ENCODE data around the gene STRA6.
"Not testable (repeated sequence)": the region's sequence is repeated elsewhere in the genome, so short reads cannot be mapped to it uniquely, and the experiment has no call there.

The STRA6 gene

GRCh38 chr15:74179101-74179841, 23.3 kb downstream of the STRA6 start:
- no peak for ATAC-seq

GRCh38 chr15:74178326-74179100, 24.1 kb downstream of the STRA6 start:
- no peak for ATAC-seq

GRCh38 chr15:74176262-74177214, 26.0 kb downstream of the STRA6 start:
- no peak for ATAC-seq

- no peak for ATAC-seq
These were observed 27.1 kb downstream of the STRA6 start for GRCh38 chr15:74175271-74176191.

DNA sequence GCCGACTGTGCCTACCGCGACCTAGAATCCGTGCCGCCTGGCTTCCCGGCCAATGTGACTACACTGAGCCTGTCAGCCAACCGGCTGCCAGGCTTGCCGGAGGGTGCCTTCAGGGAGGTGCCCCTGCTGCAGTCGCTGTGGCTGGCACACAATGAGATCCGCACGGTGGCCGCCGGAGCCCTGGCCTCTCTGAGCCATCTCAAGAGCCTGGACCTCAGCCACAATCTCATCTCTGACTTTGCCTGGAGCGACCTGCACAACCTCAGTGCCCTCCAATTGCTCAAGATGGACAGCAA, 27.7 kb downstream of the STRA6 start:
- ATAC-seq: no peak

- ATAC-seq: no peak
These were observed 28.2 kb downstream of the STRA6 start for GRCh38 chr15:74174219-74174957.

DNA sequence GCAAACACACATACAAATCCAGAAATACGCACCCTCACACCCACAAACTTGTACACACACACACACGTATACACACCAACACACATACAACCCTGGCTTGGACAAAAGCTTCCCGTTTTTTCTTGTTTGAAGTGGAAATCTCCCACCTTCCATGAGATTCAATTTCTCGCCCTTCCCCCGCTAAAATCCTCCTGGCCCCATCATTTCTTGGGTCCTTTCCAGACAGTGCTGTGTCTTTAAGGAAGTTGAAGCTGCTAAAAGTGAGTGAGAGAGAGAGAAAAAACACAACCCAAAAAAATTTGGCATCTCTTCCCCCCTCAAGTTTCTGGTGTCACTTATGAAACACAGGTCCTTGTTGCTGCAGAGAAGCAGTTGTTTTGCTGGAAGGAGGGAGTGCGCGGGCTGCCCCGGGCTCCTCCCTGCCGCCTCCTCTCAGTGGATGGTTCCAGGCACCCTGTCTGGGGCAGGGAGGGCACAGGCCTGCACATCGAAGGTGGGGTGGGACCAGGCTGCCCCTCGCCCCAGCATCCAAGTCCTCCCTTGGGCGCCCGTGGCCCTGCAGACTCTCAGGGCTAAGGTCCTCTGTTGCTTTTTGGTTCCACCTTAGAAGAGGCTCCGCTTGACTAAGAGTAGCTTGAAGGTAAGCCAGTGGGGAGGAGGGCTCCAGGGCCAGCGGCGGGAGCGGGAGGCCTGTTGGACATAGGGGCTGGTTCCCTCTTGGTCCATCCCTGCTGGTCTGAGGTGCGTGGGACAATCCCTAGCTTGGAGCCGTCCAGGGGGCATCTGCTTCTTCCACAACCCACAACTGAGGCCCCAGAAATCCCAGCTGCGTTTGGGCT, 29.0 kb downstream of the STRA6 start, which contains the start of gene ISLR:
Gene ISLR, plus strand, starts transcription at position 331 of the 839 bp plus-strand sequence. CDS start 1,149 bp downstream, outside the sequence.
- no peak for ATAC-seq

DNA sequence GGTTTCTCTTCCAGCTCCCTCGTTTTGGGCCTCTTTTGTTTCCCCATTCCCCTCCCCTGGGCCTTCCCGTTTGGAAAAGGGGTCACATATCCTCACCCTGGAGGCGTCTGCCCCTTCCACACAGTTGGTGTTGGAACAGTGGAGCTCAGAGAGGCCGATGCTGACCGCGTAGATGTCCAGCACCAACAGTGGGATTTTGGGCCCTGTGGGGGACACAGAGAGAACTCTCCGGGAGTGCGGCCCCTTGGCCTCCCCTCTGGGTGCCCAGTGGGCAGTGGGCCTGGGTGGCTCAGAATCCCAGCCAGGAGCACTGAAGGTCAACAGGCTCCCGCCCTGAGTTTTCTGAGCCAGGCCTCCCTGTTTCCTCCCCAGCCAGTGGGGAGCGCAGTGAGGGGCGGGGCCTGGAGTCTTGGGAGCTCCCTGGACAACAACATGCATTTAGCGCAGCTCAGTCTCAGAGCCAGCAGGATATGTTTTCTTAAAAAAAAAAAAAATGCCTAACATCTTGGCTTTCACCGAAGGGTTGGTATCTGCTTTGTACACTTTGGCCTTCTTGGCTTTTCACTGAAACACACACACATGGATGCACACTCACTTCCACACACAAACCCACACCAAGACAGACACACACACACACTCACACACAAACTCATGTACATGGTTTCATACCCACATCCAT, 29.7 kb downstream of the STRA6 start:
- no peak for ATAC-seq

DNA sequence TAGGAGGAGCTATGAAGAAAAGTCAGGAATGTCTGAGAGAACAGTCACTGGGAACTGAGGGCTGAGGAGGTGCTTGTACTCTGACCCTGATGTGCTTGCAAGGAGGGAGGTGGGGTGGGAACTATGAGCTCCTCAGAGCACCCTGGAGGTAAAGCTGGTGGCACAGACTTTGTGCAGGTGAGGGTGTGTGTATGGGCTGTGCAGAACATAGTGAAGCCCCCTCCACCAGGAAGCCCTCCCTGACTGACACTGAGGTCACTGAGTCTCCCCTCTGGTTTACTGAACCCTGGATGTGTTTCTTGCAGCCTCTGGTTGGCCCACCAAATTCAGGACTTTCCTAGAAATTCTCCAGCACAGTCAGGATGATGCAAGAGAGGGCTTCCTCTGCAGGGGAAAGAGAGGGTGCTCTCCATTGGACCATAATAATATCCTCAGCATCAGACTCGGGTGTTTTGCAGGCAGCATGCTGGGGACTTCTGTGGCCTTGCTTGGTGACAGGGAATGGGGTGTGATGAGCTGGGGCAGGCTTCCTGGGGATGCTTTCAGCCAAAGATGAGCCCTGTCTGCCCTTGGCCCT, 30.5 kb downstream of the STRA6 start:
- ATAC-seq: no peak

DNA sequence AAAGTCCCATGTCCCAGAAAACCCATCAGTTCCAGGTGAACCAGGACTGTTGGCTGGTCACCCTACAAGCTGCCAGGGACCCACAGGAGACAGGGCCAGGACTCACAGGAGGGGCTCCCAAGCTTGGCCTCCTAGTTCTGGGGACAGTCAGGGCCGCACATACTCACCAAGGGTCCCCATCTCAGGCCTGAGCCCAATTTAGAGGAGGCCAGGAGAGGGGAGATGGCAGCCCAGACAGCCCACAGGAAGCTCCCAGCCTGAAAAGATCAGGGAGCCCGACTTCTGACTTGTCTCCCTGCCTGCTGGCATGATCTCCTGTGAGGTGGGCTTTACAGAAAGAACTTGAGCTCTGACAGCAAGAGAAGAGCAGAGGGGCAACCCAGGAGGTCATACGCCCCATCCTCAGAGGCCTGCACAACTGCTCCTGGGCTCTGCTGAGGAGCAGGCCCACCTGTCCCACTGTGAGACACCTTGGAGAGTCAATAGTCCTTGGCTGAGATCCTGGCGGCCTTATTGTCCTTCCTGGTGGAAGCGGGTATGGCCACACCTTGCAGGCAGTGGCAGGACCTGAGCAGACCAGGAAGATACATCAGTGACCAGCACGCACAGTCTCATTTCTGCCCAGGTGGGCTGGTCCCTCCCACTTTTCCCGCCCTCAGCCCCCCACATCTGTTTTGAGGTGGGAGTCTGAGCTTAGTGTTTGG, 31.6 kb downstream of the STRA6 start:
- no peak for ATAC-seq

DNA sequence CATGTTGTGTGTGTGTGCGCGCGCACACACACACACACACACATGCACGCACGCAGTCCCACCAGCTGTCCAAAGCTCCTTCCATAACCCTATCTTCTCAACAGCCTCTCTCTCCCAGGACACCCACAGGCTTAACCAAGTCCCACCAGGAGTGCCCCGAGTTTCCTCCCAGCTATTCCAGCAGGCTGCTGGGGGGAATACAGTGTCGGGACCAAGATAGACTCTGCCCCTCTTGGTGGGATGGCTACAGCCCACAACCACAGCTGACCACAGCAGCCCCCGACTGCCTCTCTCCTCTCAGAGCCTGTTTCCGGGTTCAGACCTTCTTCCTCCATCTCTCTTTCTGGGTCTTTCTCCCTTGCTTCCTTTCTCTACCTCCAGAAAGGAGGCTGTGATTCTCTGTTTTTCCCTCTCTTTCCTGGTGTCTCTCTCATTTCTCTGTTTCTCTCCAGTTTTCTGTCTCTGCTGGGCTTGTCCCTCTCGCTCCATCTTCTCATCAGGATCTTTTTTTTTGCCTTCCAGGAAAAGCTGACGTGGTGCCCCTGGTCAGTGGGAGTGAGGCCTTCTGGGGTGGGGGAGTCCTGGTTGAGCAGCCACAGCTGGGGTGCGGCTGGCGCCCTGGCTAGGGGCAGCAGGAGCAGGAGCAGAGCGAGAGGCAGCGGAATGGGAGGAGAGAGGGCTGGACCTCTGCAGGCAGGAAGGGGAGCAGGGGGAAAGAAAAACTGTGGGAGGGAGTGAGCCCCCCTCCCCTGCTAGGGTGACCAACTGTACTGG, 32.3 kb downstream of the STRA6 start:
- ATAC-seq: no peak

DNA sequence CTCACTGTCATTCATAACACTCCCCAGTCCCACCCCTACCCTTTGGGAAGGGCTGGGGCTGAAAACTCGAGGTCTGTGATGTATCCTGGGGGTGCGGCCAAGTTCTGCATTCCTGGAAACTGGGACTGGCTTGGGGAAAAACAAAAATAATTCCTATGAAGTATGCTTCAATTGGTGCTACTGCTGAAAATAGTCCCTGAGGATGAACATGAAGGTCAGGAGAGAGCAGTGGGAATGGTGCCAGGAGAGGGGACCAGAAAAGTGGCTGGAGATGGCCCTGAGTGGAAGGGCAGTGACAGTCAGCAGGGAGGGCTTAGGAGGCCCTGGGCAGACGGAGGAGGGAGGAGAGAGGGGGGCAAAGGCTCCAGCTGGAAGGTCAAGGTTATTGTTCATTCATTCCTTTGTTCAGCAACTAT, 33.9 kb downstream of the STRA6 start:
- ATAC-seq: no peak

DNA sequence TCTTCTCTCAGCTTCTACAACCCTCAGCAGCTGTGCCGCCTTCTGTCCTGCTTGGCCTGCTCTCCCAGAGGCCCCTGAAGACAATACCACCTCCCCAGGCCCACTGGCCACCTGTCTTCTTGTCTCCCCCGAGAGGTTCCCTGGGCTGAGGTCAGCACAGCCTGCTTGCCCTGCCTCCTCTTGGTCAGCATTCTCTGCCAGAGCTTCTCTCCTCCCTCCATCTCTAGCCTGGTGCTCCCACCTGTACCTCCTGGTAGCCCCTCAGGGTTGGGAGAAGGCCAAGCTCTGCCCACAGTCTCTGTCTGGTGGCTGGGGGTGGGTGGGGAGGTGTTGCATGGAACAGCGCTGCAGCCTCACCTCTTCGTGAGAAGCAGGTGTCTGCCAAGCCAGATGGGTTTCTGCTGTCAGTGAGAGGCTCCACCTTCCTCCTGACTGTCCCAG, 34.7 kb downstream of the STRA6 start:
- ATAC-seq: no peak

GRCh38 chr15:74165461-74165860, 37.1 kb downstream of the STRA6 start:
- ATAC-seq: no peak

DNA sequence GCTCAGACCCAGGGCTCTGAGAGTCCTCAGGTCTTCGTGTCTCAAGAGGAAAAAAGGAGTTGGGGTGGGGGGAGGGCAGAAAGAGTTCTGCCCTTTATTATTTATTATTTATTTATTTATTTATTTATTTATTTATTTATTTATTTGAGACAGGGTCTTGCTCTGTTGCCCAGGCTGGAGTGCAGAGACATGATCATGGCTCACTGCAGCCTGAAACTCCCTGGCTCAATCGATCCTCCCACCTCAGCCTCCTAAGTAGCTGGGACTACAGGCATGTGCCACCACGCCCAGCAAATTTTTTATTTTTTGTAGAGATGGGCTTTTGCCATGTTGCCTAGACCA, 40.4 kb downstream of the STRA6 start:
- not testable (repeated sequence) for ATAC-seq

DNA sequence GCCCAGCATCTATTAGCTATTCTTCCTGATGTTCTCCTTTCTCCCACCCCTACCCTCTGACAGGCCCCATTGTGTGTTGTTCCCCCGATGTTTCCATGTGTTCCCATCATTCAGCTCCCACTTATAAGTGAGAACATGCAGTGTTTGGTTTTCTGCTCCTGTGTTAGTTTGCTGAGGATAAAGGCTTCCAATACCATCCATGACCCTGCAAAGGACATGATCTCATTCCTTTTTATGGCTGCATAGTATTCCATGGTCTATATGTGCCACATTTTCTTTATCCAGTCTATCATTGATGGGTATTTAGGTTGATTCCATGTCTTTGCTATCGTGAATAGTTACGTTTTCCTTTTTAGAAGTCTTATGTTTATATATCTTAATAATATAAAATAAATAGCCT, 42.2 kb downstream of the STRA6 start:
- ATAC-seq: not testable (repeated sequence)

DNA sequence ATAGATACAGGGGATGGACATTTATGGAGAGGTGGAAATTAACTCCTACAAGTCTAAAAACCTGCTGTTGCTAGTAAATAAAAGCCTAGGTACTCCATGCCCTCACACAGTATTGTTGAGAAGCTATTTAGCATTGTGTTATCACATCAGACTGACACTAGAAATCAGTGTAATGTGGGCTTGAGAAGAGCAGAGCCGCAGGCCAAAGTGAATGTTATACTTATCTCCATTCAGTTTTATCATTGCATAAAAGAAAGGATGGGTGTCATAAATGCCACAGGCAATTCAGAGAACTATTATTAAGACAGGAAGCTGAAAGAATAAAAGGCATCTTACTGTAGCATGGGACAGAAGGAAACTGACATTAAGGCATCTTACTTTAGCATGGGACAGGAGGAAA, 42.8 kb downstream of the STRA6 start:
- ATAC-seq: no peak

All from activated CD4-positive, CD25-positive, alpha-beta regulatory T cell treated with anti-CD3 and anti-CD28 coated beads, Interleukin-2, amount 50 U/mL, for 24 hours (primary cell).